ENCODE data around the gene CNTNAP5.

The CNTNAP5 gene

GRCh38 chr2:124296470-124296869 lies 271.4 kb downstream of the CNTNAP5 start:
- Histone ChIP-seq H3K4me2 (no peak overlapping the region), H3K4me3 (no peak overlapping the region), H3K9ac (no peak overlapping the region), H4K20me1 (no peaks in the 10 kb centered on the region), H3K27me3 (no peaks in the 10 kb centered on the region), H3K4me1 (no peaks in the 10 kb centered on the region), H3K27ac (no peak overlapping the region), H3K9me3 (replicated peaks in 1 of 11) (peaks cover 0 to 5% (median 0%) of the 10 kb centered on the region in 11 experiments; a peak in 1 of 22 replicates), H3K36me3 (no peaks in the 10 kb centered on the region)
- no peak for TF ChIP-seq Cebpa-rat (IDR thresholded peaks at IDR 0.05)

DNA sequence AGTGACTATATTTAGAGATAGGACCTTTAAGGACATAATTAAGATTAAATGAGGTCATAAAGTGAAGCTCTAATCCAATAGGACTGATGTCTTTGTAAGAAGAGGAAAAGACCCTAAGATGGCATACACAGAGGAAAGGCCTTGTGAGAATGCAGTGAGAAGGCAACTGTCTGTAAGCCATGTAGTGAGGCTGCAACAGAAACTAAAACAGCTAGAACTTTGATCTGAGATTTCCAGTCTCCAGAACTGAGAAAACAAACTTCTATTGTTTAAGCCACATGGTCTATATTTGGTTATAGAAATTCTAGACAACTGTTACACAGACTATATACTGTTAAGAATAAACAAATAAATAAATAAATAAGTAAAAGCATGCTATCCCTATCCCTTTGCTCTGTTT lies 276.8 kb downstream of the CNTNAP5 start:
- Histone ChIP-seq H4K20me1 (no peaks in the 10 kb centered on the region), H3K27ac (no peak overlapping the region), H3K4me1 (no peaks in the 10 kb centered on the region), H3K36me3 (no peaks in the 10 kb centered on the region), H3K9ac (no peak overlapping the region), H3K4me2 (no peak overlapping the region), H3K9me3 (replicated peaks in 1 of 11) (peaks cover 0 to 5% (median 0%) of the 10 kb centered on the region in 11 experiments; a peak in 1 of 22 replicates), H3K27me3 (no peaks in the 10 kb centered on the region), H3K4me3 (no peak overlapping the region)
- TF ChIP-seq Cebpa-rat (IDR thresholded peaks at IDR 0.05), result no peak

- no peaks in the 10 kb centered on the region for H4K20me1 ChIP-seq
- no peaks in the 10 kb centered on the region for H3K9me3 ChIP-seq (replicated peaks in 1 of 11)
- H3K4me1 ChIP-seq, result no peaks in the 10 kb centered on the region
- H3K4me2 ChIP-seq, result no peak overlapping the region
- H3K27me3 ChIP-seq, result no peaks in the 10 kb centered on the region
- no peaks in the 10 kb centered on the region for H3K36me3 ChIP-seq
- H3K9ac ChIP-seq, result no peak overlapping the region
- no peak for TF ChIP-seq Cebpa-rat (IDR thresholded peaks at IDR 0.05)
- no peak overlapping the region for H3K27ac ChIP-seq
- H3K4me3 ChIP-seq, result no peak overlapping the region
Measured at GRCh38 chr2:124308319-124309062, 283.4 kb downstream of the CNTNAP5 start.

- Histone ChIP-seq H3K4me1 (no peaks in the 10 kb centered on the region), H3K9me3 (replicated peaks in 1 of 11) (no peaks in the 10 kb centered on the region), H3K4me3 (no peak overlapping the region), H3K27me3 (no peaks in the 10 kb centered on the region), H4K20me1 (no peaks in the 10 kb centered on the region), H3K36me3 (no peaks in the 10 kb centered on the region), H3K9ac (no peak overlapping the region), H3K4me2 (no peak overlapping the region), H3K27ac (no peak overlapping the region)
- no peak for TF ChIP-seq Cebpa-rat (IDR thresholded peaks at IDR 0.05)
Measured at GRCh38 chr2:124309563-124310138, 284.6 kb downstream of the CNTNAP5 start.

- Histone ChIP-seq H4K20me1 (no peaks in the 10 kb centered on the region), H3K27me3 (no peaks in the 10 kb centered on the region), H3K36me3 (no peaks in the 10 kb centered on the region), H3K4me1 (peaks cover 0 to 8% (median 0%) of the 10 kb centered on the region in 10 experiments; a peak in 7 of 20 replicates), H3K4me3 (no peak overlapping the region), H3K9ac (no peak overlapping the region), H3K4me2 (no peak overlapping the region), H3K9me3 (replicated peaks in 1 of 11) (no peaks in the 10 kb centered on the region), H3K27ac (no peak overlapping the region)
- TF ChIP-seq Cebpa-rat (IDR thresholded peaks at IDR 0.05), result no peak
Measured at GRCh38 chr2:124310671-124311070, 285.6 kb downstream of the CNTNAP5 start.

- Histone ChIP-seq H3K9me3 (replicated peaks in 1 of 11) (no peaks in the 10 kb centered on the region), H3K36me3 (no peaks in the 10 kb centered on the region), H3K27me3 (no peaks in the 10 kb centered on the region), H3K4me3 (no peak overlapping the region), H3K4me2 (no peak overlapping the region), H3K4me1 (peaks cover 0 to 10% (median 0%) of the 10 kb centered on the region in 10 experiments; a peak in 7 of 20 replicates), H3K9ac (no peak overlapping the region), H3K27ac (no peak overlapping the region), H4K20me1 (no peaks in the 10 kb centered on the region)
- TF ChIP-seq Cebpa-rat (IDR thresholded peaks at IDR 0.05), result no peak
Measured at GRCh38 chr2:124314084-124314483, 289.0 kb downstream of the CNTNAP5 start.

GRCh38 chr2:124315221-124315880 lies 290.3 kb downstream of the CNTNAP5 start:
- Histone ChIP-seq H3K27me3 (no peaks in the 10 kb centered on the region), H4K20me1 (no peaks in the 10 kb centered on the region), H3K9me3 (replicated peaks in 1 of 11) (no peaks in the 10 kb centered on the region), H3K4me3 (no peak overlapping the region), H3K4me2 (peak overlapping the region in 2 of 11 experiments; percentile 12 to 14; a peak in 4 of 22 replicates), H3K27ac (no peak overlapping the region), H3K4me1 (peaks cover 0 to 10% (median 0%) of the 10 kb centered on the region in 10 experiments; a peak in 7 of 20 replicates), H3K9ac (no peak overlapping the region), H3K36me3 (no peaks in the 10 kb centered on the region)
- TF ChIP-seq Cebpa-rat (IDR thresholded peaks at IDR 0.05), result no peak

DNA sequence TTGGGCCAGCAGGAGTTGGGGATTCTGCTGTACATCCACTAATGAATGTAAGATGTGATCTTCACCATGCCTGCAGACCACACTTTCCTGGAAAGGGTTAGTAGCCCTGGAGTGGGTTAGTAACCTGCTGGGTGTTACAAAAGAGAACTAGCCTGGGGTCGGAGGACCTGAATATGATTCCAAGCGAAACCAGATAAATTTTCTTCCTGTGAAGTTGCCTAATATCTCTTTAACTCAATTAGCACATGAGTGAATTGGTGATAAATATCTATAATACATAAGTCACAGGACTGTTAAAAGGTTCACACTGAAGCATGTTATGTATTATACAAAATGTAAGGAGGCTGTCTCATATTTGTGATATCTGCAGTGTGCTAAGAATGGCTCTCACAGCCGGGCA lies 291.0 kb downstream of the CNTNAP5 start:
- no peaks in the 10 kb centered on the region for H3K9me3 ChIP-seq (replicated peaks in 1 of 11)
- no peak overlapping the region for H3K27ac ChIP-seq
- peaks cover 0 to 10% (median 0%) of the 10 kb centered on the region in 10 experiments; a peak in 7 of 20 replicates for H3K4me1 ChIP-seq
- H3K9ac ChIP-seq, result no peak overlapping the region
- H3K4me2 ChIP-seq, result no peak overlapping the region
- H3K4me3 ChIP-seq, result no peak overlapping the region
- no peak for TF ChIP-seq Cebpa-rat (IDR thresholded peaks at IDR 0.05)
- H3K36me3 ChIP-seq, result no peaks in the 10 kb centered on the region
- H3K27me3 ChIP-seq, result no peaks in the 10 kb centered on the region
- no peaks in the 10 kb centered on the region for H4K20me1 ChIP-seq

- TF ChIP-seq Cebpa-rat (IDR thresholded peaks at IDR 0.05), result no peak
- Histone ChIP-seq H3K27me3 (no peaks in the 10 kb centered on the region), H4K20me1 (no peaks in the 10 kb centered on the region), H3K36me3 (no peaks in the 10 kb centered on the region), H3K4me2 (no peak overlapping the region), H3K27ac (no peak overlapping the region), H3K4me1 (peaks cover 0 to 10% (median 0%) of the 10 kb centered on the region in 10 experiments; a peak in 7 of 20 replicates), H3K9me3 (replicated peaks in 1 of 11) (no peaks in the 10 kb centered on the region), H3K9ac (no peak overlapping the region), H3K4me3 (no peak overlapping the region)
Measured at GRCh38 chr2:124316881-124317605, 292.0 kb downstream of the CNTNAP5 start.
